Loucy (cell line): ENCODE results near the gene PHLDA1.

Experiments
- H2AFZ ChIP-seq: fragments of 200-600 bp; sonication (generic); 2 replicates; pipeline ENCODE4 v1.6.0; 2016; ENCODE audit warnings: antibody characterized with exemption, mild to moderate bottlenecking, low read length, moderate library complexity
- H3F3A ChIP-seq: fragments of 200-600 bp; 2 replicates; pipeline ENCODE4 v1.6.0; 2016; ENCODE audit warnings: antibody characterized with exemption, low read depth, mild to moderate bottlenecking
- H3K27me3 ChIP-seq: fragments of 200-600 bp; sonication (generic); 2 replicates; pipeline ENCODE4 v1.6.1; 2014; ENCODE audit warnings: low read length, mild to moderate bottlenecking; ENCODE audit not compliant: insufficient read depth, poor library complexity, severe bottlenecking
- H3K36me3 ChIP-seq: fragments of 200-600 bp; sonication (generic); 2 replicates; pipeline ENCODE4 v1.6.1; 2016; ENCODE audit warnings: low read length; ENCODE audit not compliant: insufficient read depth
- H3K4me1 ChIP-seq: fragments of 200-600 bp; sonication (generic); 2 replicates; pipeline ENCODE4 v1.5.1; 2014; ENCODE audit warnings: low read length, mild to moderate bottlenecking; ENCODE audit not compliant: insufficient read depth, poor library complexity, severe bottlenecking
- H3K4me2 ChIP-seq: fragments of 200-600 bp; sonication (generic); 2 replicates; pipeline ENCODE4 v1.6.0; 2014; ENCODE audit warnings: antibody characterized with exemption, low read length, low read depth, mild to moderate bottlenecking; ENCODE audit not compliant: poor library complexity, severe bottlenecking
- H3K4me3 ChIP-seq: fragments of 200-600 bp; sonication (generic); 2 replicates; pipeline ENCODE4 v1.5.1; 2014; ENCODE audit warnings: low read length, mild to moderate bottlenecking, mixed read lengths; ENCODE audit not compliant: poor library complexity, severe bottlenecking
- H3K79me2 ChIP-seq: fragments of 200-600 bp; sonication (generic); 2 replicates; pipeline ENCODE4 v1.6.1; 2014; ENCODE audit warnings: low read length; ENCODE audit not compliant: insufficient read depth
- H3K9ac ChIP-seq: fragments of 200-600 bp; sonication (generic); 2 replicates; pipeline ENCODE4 v1.6.0; 2014; ENCODE audit warnings: mild to moderate bottlenecking, low read depth, low read length, moderate library complexity; ENCODE audit not compliant: poor library complexity, severe bottlenecking
- H3K9me2 ChIP-seq: fragments of 200-600 bp; sonication (generic); replicated peaks from 2 replicates; pipeline ENCODE4 v1.6.1; 2016; ENCODE audit warnings: low read depth, low read length, mixed read lengths
- H3K9me3 ChIP-seq: fragments of 200-600 bp; sonication (generic); 2 replicates; pipeline ENCODE4 v1.6.1; 2014; ENCODE audit warnings: mild to moderate bottlenecking, antibody characterized with exemption, low read length, low read depth; ENCODE audit not compliant: insufficient read depth
- H4K20me1 ChIP-seq: fragments of 200-600 bp; sonication (generic); 2 replicates; pipeline ENCODE4 v1.6.0; 2014; ENCODE audit warnings: antibody characterized with exemption, low read length, mild to moderate bottlenecking; ENCODE audit not compliant: insufficient read depth, poor library complexity, severe bottlenecking
- CTCF ChIP-seq: fragments of 200-600 bp; sonication (generic); conservative IDR thresholded peaks from 2 replicates; pipeline ENCODE4 v1.5.1; 2014; ENCODE audit warnings: mild to moderate bottlenecking, antibody characterized with exemption, low read length
- EZH2phosphoT487 ChIP-seq: fragments of 200-600 bp; IDR thresholded peaks from 2 replicates; pipeline ENCODE4 v1.6.1; 2018; ENCODE audit warnings: antibody characterized with exemption, mild to moderate bottlenecking, moderate library complexity, borderline replicate concordance

Gene PHLDA1

GRCh38 chr12:76065917-76066316 lies 34.3 kb upstream of the PHLDA1 start:
- H3K9ac ChIP-seq: no peak overlapping the region
- no peak overlapping the region for H2AFZ ChIP-seq
- no peaks in the 10 kb centered on the region for H3K27me3 ChIP-seq
- TF ChIP-seq CTCF (no peak), EZH2phosphoT487 (no peak)
- H3K9me2 ChIP-seq: no peaks in the 10 kb centered on the region
- no peak overlapping the region for H3K4me2 ChIP-seq
- no peak overlapping the region for H3K4me3 ChIP-seq
- H4K20me1 ChIP-seq: peaks cover 83% of the 10 kb centered on the region
- H3K4me1 ChIP-seq: peaks cover 6% of the 10 kb centered on the region
- peaks cover 97% of the 10 kb centered on the region for H3K36me3 ChIP-seq
- H3K79me2 ChIP-seq: peaks cover 99% of the 10 kb centered on the region
- peaks cover 8% of the 10 kb centered on the region; the same call in 1 of the 2 replicates for H3F3A ChIP-seq
- H3K9me3 ChIP-seq: peaks cover 14% of the 10 kb centered on the region

GRCh38 chr12:76064904-76065303 lies 33.3 kb upstream of the PHLDA1 start:
- Histone ChIP-seq H3K4me2 (no peak overlapping the region), H3K9ac (no peak overlapping the region), H3K79me2 (peaks cover 92% of the 10 kb centered on the region), H3K9me3 (peaks cover 14% of the 10 kb centered on the region), H3F3A (peaks cover 8% of the 10 kb centered on the region; the same call in 1 of the 2 replicates), H3K4me3 (no peak overlapping the region), H3K27me3 (no peaks in the 10 kb centered on the region), H2AFZ (no peak overlapping the region), H4K20me1 (peaks cover 83% of the 10 kb centered on the region), H3K9me2 (no peaks in the 10 kb centered on the region), H3K36me3 (peaks cover 98% of the 10 kb centered on the region), H3K4me1 (peaks cover 6% of the 10 kb centered on the region)
- no peak for TF ChIP-seq CTCF

DNA sequence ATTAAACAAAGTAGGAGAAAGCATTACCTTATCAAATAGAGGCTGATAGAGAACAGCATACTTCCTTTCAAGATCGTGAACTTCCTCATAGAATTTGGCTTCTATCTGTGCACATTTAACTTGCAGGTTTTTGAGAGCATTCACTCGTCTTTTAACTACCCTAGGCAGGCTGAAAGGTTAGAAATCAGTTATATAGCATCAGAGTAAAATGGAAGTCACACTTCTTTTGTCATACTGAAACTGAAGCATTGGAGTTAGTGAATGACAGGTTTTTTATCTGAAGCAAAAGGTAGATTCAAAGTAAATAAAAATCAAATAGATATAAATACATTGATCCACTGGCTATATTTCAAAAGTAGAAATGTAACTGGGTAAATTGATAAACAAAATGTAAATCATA lies 28.5 kb upstream of the PHLDA1 start:
- peaks cover 100% of the 10 kb centered on the region for H3K36me3 ChIP-seq
- H3K4me2 ChIP-seq: no peak overlapping the region
- no peak for TF ChIP-seq EZH2phosphoT487
- no peak for TF ChIP-seq CTCF

More for the DNA sequence above, 28.5 kb upstream of the PHLDA1 start:
- Histone ChIP-seq H3K4me1 (no peaks in the 10 kb centered on the region), H3K9me3 (peaks cover 7% of the 10 kb centered on the region), H3K9me2 (no peaks in the 10 kb centered on the region), H3K79me2 (peaks cover 53% of the 10 kb centered on the region), H3K9ac (no peak overlapping the region), H3K4me3 (no peak overlapping the region), H3K27me3 (no peaks in the 10 kb centered on the region), H3F3A (peaks cover 5% of the 10 kb centered on the region; the same call in 1 of the 2 replicates), H4K20me1 (peaks cover 66% of the 10 kb centered on the region), H2AFZ (no peak overlapping the region)
